OCI-M2 (cell line): ENCODE data around the gene TDRD3.
"Not testable (repeated sequence)": the region's sequence is repeated elsewhere in the genome, so short reads cannot be mapped to it uniquely, and the experiment has no call there.

Experiments used
- DNase-seq: peaks from one replicate; lab custom pipeline; 2025; ENCODE audit not compliant: unreplicated experiment; lab: John Stamatoyannopoulos, UW

TDRD3 gene

DNA sequence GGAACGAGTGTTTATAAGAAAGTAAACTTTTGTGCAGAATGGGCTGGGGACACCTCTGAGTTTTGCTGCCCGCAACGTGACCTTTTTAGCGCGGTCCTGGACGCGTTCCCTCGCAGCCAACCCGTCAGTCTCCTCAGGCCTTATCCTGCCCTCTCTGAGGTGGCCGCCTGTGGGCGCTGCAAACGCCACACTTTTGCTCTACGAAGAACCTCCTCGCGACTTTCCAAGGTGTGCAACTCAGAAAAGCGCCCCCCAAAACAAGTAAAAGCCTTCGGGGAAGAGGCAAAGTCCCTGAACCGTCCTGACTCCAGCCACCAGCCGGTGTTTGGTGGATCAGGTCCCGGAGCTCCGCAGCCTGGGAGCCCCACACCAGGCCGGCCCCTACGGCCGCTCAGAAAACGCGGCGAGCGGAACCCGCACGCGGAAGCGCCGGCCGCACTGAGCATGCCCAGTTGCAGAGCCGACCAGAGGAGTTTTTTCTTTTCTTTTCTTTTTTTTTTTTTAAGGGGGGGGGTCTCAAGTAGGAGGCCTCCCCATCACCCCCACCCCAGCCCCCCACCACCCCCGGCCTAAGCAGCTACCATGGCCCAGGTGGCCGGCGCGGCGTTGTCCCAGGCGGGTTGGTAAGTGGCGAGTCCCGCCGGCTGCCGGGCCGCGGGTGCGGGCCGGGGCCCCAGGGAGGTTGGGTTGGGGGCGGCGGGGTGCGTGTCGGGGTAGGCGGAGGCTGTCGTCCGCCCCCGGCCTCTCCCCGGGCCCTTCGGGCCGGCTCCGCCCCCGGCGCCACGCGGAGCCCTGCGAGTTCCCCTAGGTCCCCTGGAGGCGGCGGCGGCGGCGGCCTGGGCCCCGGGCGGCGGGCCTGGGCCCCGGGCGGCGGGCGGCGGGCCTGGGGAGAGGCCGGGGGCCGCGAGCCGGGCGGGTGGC lies at the start of gene TDRD3:
TDRD3 (plus strand) TSS at position 438 of the 921 bp plus-strand sequence; CDS start at position 583, 145 bp downstream.
- DNase-seq = no peak

DNA sequence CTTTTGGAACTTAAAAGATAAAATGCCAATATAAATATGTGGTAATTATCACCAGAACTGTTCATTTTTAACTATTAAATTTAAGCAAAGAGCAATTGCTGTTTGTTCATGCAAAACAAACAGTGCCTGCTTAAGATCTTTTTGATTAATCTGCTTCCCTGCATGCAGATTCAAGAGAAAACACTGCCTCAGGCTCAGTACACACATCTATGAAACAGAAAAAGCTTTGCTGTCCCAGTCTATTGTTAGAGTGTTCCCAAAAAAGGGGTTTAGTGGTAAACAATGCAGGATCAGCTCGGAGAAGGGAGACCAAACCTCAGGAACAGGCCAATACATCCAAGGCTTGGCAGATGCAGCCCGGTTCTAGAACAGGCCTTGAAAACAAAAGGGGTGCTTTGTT lies 49.3 kb upstream of the TDRD3 start:
- DNase-seq = no peak

DNA sequence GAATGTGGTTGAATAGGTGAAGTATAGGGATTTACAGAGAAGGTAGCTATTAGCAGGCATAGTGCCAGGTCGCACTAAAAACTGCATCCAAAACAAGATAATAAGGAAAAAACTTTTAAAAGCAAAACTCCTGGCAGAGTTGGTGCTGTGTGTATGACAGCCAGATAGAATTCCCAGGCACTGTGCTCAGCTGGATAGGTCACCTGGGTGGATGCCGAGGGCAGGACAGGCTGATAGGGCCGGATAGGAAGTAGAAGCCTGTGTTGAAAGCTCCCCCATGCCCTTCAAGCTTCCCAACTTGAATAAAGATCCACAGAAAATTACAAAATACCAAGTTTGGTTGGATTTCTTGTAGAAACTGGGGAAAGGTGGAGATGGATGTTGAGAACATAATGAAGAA lies 48.9 kb upstream of the TDRD3 start:
- DNase-seq = no peak

- no peak for DNase-seq
Observed at GRCh38 chr13:60351326-60351725, 45.7 kb upstream of the TDRD3 start.

DNA sequence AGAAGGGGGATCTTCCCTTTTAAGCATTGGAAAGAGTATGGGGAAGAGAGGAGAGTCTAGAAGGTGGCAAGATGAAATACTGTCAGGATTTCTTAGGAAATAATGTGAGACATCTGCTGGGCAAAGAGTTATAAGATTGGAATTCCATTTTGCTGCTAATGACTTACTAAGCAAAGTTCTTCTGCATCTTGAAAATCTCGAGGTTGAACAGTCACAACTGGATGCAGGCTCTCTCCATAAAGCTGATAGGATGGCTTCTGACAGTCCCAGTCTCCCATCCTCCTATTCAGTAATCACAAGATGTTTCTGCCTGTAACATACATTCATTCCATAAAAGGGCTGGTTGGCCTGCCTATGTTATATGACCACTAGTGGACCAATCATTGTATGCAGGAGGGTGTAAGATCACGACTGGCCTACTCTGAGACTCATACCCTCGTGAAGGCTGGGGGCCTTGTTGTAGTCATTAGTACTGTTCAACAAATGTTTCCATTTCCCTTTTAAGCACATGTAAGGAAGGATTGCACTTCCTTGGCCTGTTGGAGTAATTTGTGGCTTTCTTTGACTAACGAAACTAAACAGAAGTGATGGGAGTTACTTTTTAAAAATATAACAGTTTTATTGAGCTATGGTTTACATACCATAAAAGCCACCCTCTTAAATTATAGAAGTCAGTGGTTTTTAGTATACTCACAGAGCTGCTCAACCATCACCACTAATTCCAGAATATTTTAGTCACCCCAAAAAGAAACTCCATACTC lies 45.0 kb upstream of the TDRD3 start:
- DNase-seq = no peak

- DNase-seq = no peak
Observed at GRCh38 chr13:60352644-60353043, 44.4 kb upstream of the TDRD3 start.

- DNase-seq = no peak
Observed at GRCh38 chr13:60355056-60355455, 42.0 kb upstream of the TDRD3 start.

DNA sequence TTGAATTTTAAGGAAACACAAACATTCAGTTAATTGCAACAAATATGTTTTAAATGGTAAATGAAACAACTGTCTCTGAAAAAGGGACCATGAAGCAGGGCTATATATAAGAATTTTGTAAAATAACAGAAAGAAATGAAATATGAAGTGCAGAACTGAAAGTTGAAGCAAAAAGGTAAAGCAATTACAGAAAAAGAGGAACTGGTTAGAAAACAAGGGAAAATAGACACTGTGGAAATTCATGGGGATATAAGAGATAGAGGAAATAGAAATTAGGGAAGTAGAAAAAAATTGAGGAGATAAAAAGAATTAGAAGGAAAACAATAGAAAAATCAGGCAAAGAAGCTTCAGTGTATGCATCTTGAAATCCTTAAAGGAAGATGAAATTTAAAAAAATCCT lies 40.0 kb upstream of the TDRD3 start:
- DNase-seq = no peak

DNA sequence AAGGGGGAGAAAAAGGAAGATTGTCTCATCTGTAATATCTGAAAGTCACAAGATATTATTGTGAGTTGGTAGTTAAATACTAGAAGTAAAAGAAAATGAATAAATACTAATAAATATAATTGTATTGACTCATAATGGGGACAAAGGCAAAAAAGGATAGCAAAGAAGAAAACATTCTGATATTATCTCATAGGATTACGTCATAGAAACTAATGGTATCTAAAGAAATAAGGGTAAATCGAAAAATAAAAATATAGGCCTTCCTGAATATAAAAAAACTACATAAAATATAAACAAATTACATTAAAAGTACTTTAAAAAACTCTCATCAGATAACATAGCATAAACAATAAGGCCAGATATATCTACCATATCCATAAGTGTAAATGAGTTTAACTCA lies 38.6 kb upstream of the TDRD3 start:
- DNase-seq = no peak

GRCh38 chr13:60363288-60363687 lies 33.7 kb upstream of the TDRD3 start:
- DNase-seq = no peak

GRCh38 chr13:60369242-60369641 lies 27.8 kb upstream of the TDRD3 start:
- no peak for DNase-seq

GRCh38 chr13:60370343-60370742 lies 26.7 kb upstream of the TDRD3 start:
- DNase-seq = no peak

DNA sequence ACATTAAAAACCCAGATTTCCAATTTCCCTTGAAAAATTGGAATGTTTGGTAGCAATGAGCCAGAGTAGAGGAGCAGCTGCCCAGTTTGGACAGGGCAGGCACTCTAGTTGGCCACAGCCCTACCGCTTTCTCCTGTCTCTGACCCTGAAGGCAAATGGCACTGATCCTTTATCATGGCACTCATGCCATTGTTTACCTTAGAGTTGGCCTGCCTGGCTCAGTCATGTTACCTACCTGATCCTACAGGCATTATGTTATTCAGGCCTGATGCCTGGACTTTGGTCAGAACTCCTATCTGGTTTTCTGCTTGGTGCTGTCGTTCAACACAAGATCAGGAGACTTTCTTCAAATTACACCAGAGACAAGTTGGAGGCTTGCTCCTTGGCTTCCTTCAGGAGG lies 24.9 kb upstream of the TDRD3 start:
- DNase-seq = no peak

DNA sequence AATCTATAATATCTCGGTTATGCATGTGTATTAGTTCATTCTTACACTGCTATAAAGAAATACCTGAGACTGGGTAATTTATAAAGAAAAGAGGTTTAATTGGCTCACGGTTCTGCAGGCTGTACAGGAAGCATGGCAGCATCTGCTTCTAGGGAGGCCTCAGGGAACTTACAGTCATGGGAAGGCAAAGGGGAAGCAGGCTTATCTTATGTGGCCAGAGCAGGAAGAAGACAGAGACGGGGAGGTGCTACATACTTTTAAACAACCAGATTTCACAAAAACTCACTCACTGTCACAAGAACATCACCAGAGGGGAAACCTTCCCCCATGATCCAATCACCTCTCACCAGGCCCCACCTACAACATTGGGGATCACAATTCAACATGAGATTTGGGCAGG lies 17.7 kb upstream of the TDRD3 start:
- DNase-seq = not testable (repeated sequence)

DNA sequence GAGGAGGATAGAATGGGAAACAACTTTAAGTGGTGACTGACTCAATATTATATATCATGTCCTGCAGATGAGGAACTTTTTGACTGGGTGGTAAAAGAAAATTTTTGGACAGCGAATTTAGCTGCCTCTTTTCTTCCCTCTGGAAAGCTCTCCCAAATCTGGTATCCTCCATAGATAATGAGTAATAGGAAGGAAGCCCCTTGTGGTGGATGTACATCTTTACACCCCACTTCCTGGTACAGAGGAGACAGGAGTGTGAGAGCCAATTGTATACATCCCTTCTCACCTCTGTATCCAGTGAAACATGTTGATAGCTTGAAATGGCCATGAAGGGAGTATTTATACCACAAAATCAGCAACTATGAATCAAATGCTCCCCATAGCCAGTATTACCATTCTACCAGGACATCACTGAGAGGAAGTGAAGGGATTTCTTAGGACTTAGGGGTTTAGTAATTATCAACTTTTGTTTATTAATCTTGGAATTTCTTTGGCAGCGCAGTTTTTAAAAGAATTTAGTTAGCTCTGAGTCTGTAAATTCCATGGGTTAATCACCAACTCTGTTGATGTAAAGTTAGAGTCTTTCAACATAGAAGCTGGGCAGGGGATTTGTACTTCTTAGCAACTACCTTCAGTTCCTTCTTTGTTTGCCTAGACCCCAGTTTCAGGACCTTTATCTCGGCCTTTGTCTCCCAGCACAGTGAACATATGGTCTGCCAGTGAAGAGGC lies 17.0 kb upstream of the TDRD3 start:
- DNase-seq = no peak

DNA sequence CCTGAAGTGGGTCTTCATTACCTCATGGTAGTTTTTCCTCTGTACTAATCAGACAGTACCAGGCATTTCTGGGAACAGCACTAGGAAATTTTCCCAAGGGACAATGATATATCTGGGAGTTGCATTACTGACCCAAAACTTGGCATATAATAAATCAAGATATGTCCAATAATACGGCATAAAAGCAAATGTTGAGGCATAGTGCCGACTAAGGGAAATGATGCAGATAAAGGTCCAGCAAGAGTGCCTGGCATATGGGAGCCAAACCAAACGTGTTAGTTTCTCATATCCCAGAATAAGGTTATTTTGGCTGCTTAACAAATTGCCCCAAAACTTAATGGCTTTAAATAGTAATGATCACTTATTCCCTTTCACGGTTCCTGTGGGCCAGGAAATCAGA lies 12.1 kb upstream of the TDRD3 start:
- no peak for DNase-seq

DNA sequence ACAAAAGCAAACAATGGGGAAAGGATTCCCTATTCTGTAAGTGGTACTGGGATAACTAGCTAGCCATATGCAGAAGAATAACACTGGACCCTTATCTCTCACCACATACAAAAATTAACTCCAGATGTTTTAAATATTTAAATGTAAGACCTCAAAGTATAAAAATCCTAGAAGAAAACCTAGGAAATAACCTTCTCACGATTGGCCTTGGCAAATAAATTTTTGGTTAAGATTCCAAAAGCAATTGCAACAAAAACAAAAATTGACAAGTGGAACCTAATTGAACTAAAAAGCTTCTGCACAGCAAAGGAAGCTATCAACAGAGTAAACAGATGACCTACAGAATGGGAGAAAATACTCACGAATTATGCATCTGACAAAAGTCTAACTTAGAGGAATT lies 10.8 kb upstream of the TDRD3 start:
- no peak for DNase-seq

DNA sequence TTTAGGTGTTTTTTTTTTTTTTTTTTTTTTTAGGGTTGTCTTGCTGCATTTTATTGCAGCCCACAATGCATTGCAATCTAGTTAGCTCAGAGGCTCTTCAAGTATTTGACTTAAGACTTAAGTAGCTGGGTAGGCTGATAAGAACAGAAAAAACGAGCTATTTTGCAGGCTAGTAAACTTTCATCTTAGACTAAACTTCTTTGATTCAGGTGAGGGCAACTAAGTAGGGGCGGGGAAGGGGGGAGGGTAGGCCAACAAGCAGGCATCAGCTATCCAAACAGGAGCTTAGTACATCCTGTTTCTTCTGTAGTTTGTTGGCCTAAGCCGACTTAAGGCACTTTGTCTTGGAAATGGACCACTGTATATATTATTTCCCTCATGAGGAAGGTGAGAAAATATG lies 4.9 kb upstream of the TDRD3 start:
- DNase-seq = no peak

DNA sequence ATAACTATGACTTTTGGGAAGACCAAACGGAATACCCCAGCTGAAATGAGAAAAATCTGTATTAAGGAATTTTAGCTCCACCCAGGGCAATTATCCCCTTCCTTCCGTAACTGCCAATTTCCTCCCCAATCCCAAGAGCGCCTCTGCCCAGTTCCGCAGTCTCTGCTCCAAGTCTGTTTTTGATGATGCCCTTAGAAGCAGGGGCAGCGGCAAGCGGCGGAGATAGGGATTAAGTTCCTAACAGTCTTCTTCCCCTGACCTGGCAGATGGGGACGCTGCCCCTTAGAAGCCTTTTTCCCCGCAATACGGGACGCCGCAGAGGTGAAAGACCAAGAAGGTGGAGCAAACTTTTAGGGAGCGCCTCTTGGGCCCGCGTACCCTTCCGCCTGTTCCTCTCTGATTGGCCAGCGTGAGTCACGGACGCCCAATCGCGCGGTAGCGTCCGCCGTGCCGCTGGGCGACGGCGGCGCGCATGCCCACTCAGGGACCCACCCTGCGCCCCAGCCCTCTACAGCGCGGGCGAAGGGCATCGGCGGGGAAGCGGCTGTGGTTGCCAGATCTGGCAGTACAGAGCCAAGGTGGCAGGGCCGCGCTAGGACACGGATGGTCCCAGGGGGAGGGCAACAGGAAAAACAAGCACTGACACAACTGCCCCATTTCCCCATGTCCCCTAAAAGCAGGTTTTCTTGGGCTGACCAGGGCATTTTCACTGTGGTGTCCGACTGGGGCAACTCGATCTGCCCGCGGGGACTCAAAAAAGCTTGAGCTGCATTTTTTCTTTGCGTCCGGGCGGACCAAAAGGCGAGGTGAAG lies 843 bp upstream of the TDRD3 start:
- peak; percentile 48 for DNase-seq

DNA sequence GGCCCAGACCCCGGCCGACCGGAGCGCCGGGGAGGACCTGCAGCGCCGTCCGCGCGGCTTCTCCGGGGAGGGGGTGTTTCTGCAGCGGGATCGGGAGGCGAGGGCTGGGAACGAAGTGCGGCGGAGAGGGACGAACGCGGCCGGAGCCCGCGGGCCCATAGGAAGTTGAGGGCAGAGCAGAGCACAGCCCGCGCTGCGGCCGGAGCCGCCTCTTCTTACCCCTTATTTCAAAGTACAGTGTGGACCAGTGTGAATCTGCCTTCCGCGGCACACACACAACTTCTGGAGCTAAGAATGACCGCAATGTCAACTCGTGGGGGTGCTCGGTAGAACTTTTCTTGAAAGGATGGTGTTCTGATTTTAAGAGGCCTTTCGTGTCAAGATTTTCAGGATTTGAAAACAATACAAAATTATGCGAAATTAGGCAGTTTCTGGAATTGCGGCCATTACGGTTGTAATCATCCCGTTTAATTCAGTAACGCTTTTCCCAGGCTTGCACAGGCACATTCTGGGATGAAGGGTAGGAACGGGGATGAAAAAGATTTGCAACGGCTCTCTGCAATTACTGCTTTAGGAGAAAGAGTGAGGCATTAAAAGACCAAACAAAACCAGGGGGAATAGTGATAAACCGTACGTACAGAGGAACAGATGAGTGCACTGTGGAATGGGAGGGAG lies 821 bp downstream of the TDRD3 start:
- no peak for DNase-seq
